ENCODE measurements around the gene LMNTD2.

The LMNTD2 gene, protein sequence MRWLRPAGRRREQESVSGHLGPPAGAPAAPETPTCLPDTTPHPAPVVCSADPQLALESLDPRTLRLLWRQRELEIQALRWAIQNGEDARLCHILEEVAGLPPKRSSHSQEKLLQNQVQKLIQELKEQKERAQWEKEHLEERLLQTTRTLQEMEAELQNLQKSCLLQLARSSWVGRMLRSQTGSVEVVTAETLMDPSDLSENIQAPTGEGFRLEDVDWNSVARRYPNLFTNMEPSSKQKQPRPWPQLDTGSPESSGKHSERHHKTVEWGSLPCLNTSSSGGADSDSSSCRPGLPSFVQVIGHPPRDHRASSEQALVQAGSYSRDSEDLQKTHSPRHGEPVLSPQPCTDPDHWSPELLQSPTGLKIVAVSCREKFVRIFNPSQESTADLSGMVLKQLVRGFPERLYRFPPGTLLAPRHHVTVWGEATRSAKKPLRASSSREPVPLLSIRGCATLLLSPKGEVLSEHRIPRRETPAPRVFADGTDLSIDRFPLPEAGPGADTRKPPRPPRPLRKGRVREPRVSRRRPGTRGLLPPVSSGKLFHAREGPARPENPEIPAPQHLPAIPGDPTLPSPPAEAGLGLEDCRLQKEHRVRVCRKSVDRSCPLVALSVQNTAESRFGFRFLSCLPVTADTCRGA
- 4.4 to 7.5 reads per million in 2 donors for total RNA-seq

DNA sequence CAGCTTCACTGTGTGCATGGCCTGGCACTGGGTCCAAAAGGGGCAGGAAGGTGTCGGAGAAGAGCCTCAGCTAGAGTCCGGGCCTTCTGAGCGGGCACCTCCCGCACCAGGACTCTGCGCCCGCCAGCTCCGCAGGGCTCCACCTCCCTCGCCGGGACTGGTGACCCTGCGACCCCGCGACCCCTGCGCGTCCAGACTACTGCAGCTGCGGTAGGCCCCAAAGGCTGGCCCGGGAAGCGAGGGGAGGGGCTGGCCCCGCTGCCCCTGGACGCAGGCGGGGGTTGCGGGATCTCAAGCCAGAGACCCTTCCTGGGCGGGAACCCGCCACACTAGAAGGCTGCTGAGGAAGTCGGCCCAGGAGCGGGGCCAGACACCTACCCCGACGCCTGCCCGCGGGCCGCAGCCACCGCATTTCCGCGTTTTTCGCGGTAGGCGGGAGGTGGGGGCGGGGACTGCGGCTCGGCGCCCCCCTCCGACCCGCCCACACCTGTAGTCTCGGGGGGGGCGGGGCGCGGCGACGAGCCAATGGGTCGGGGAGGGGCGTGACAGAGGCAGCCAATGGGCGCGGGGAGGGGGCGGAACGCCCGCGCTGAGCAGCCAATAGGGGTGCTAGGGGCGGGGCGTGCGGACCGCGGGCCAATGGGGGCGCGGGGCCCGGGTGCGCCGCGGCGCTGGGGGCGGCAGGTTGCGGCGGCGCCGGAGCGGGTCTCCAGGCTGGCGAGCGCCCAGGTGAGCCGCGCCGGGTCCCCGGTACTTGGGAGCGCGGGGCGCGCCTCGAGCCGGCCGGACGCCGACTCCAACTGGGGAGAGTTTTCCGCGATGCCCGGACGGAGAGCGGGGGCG is at the start of gene LMNTD2, which contains the start of gene RASSF7:
Gene LMNTD2 (minus strand): TSS at position 434 of the 843 bp plus-strand sequence. CDS start 22 bp downstream, at position 412.
Gene RASSF7 (plus strand): TSS at position 666 of the 843 bp plus-strand sequence. CDS start 799 bp downstream, outside the sequence.
- peak; percentile 91 for DNase-seq

DNA sequence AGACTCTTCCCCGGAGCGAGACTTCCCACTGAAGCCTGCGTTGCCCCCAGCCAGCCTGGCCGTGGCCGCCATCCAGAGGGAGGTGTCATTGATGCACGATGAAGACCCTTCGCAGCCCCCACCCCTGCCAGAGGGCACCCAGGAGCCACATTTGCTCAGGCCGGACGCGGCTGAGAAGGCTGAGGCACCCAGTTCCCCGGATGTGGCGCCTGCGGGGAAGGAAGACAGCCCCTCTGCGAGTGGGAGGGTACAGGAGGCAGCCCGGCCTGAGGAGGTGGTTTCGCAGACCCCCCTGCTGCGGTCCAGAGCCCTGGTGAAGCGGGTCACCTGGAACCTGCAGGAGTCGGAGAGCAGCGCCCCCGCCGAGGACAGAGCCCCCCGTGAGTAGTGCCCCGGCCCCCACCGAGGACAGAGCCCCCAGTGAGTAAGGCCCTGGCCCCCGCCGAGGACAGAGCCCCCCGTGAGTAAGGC is 48.8 kb upstream of the LMNTD2 start:
- no peak for DNase-seq

DNA sequence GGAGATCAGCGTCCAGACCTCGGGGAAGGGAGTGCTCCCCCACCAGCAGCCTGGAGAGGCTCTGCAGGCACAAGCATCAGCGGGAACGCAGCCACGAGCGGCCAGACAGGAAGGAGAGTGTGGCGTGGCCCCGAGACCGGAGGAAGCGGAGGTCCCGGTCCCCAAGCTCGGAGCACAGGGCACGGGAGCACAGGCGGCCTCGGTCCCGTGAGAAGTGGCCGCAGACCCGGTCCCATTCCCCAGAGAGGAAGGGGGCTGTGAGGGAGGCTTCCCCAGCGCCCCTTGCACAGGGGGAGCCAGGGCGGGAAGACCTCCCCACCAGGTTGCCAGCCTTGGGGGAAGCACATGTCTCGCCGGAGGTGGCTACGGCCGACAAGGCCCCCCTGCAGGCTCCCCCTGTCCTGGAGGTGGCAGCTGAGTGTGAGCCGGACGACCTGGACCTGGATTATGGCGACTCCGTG is 48.3 kb upstream of the LMNTD2 start:
- no peak for DNase-seq

DNA sequence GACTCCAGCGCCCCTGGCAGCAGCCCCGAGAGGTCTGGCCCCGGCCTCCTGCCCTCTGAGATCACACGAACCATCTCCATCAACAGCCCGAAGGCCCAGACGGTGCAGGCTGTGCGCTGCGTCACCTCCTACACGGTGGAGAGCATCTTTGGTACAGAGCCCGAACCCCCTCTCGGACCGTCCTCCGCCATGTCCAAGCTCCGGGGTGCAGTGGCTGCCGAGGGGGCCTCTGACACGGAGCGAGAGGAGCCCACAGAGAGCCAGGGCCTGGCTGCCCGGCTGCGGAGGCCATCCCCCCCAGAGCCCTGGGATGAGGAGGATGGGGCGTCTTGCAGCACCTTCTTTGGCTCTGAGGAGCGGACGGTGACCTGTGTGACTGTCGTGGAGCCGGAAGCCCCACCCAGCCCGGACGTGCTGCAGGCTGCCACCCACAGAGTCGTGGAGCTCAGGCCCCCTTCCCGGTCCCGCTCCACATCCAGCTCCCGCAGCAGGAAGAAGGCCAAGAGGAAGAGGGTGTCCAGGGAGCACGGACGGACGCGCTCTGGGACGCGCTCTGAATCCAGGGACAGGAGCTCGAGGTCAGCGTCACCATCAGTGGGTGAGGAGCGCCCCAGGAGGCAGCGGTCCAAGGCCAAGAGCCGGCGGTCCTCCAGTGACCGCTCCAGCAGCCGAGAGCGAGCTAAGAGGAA is 47.6 kb upstream of the LMNTD2 start:
- no peak for DNase-seq

DNA sequence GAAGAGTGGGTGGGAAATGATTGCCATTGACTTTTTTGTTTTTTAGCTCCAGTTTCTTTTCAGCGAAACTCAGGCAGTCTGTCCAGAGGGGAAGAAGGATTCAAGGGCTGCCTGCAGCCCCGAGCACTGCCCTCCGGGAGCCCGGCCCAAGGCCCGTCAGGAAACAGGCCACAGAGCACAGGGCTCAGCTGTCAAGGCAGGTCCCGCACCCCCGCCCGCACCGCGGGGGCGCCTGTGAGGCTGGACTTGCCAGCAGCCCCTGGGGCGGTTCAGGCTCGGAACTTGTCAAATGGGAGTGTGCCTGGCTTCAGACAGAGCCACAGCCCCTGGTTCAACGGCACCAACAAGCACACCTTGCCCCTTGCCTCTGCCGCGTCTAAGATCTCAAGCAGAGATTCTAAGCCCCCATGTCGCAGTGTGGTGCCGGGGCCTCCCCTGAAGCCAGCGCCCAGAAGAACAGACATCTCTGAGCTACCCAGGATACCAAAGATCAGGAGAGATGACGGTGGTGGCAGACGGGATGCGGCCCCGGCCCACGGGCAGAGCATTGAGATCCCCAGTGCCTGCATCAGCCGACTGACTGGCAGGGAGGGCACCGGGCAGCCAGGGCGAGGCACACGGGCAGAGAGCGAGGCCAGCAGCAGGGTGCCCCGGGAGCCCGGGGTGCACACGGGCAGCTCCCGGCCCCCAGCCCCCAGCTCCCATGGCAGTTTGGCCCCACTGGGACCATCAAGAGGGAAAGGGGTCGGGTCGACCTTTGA is 46.7 kb upstream of the LMNTD2 start:
- no peak for DNase-seq

DNA sequence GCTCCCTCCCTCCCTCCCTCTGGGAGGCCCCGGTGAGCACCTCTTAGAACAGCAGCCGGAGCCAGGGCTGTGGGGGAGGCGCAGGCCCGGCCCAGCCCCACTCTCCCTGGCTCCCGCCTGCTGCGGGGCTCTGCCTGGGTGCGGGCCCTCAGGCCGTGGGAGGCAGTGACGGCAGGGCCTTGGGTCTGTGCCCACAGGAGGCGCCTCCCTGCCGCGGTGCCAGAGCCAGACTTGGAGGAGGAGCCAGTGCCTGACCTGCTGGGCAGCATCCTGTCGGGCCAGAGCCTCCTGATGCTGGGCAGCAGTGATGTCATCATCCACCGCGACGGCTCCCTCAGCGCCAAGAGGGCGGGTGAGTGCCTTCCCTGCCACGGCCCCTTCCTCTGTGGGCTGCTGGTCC is 45.7 kb upstream of the LMNTD2 start:
- no peak for DNase-seq

DNA sequence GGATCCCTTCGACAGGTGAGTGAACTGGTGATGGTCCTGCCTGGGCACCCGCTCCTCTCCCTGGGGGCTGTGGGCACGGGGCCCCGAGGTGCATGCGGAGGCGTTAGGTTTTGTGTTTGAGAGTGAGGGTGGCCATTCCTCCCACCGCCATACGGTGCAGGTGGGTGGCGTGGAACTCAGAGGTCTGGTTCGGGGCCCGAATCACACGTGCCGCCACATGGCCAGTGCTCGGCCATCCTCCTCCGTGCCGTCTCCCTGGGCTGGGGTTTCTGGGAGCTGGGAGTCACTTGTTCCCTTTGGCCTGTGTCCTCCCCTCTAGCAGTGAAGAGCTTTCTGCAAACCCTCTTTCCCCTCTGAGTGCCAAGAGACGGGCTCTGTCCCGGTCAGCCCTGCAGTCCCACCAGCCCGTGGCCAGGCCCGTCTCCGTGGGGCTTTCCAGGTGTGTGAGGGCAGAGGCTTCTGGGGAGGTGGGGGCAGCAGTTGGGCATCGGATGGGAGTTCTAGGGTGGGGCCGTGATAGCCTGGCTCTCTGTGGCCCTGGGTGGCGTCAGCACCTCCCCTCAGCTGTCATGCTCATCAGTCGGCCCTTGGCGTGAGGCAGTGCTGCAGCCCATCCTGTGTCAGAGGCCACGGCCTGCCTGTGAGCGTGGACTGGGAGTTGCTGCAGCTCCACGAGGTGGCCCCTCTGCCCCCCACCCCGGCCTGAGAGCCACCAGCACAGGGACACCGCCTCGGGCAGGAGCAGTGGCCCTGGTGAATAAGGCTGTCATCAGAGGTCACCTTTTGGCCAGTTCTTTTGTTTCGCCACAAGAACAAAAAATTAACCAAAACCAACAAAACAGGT is 45.0 kb upstream of the LMNTD2 start:
- no peak for DNase-seq

DNA sequence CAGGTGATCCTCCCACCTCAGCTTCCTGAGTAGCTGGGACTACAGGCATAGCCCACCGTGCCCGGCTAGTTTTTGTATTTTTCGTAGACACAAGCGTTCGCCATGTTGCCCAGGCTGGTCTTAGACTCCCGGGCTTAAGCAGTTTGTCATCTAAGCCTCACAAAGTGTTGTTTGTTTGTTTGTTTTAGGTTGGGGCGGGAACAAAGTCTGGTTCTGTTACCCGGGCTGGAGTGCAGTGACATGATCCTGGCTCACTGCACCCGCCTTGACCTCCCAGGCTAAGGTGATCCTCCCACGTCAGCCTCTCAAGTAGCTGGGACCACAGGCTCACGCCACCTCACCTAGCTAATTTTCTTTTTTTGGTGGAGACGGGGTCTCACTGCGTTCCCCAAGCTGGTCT is 42.6 kb upstream of the LMNTD2 start:
- DNase-seq = no peak

DNA sequence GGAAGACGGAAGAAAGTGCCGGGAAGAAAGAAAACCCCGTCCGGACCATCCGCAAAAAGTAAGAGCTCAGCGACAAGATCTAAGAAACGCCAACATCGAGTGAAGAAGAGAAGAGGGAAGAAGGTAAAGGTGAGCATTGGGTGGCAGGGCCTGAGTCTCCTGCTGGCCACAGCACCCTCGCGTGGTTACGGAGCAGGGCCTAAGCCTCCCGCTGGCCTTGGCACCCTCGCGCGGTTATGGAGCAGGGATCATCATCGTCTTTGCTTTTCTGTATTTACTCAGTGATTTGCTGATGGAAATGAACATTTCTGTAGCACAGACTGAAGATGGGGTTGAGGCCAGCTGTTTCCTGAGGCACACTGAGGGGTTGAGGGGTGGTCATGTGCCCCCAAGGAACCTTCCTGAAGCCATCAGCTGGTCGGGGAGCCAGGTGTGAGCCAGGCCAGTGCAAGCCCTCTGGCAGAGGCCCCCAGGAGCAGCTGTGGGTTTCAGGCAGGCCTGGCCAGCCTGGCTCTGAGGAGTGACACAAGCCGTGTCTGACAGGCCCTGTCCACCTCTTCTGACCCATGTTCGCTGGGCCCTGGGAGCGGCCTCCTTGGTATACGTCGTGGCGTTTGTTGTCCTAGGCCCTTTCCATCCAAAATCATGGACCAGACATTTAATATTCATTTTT is 41.2 kb upstream of the LMNTD2 start:
- no peak for DNase-seq

DNA sequence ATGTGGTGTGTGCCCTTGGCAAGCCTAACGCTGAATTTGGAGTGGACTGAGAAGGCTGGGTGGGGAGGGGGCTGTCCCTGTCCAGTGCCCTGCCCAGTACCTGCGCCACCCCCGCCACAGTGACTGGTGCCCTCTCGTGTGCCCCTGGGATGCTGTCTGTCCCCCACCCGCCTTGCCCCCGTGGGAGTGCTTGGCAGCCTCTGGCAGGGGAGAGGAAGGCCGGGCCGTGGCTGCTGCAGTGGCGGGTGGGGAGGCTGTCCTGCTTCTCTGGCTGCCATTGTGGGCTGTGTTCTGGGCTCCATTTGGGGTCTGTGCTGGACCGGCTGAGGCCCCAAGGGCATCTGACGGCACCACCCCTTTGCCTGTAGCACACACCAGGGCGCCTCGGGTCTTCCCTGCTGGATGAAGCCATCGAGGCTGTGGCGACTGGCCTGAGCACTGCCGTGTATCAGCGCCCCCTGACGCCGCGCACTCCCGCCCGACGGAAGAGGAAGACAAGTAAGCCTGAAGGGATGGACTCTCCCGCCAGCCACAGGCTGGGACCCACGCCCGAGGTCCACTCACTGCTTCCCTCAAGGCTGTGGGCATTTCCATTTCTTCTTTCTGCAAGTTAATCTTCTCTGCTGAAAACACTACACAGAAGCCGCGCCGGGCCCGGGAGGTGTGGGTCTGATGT is 37.6 kb upstream of the LMNTD2 start:
- no peak for DNase-seq

DNA sequence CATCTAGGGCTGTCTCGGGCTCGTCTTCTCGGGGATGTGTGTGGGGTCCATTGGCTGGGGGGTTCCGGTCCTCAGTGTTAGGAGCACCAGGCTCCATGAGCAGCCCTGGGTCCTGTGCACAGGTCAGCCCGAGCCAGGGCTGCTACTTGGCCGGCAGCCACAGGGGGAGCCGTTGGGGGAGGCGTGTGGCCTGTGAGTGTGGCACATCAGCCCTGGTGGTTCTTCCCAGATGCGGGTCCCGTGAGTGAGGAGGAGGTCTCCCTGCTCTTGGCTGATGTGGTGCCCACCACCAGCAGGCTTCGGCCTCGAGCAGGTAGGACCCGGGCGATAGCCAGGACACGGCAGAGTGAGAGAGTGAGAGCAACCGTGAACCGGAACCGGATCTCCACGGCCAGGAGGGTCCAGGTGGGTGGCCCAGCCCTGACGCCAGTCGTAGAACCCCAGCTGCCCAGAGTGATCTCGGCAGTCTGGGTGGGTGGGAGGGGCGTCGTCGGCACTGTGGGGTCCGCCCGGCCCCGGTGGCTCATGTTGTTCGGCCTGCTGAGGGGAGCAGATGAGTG is 36.7 kb upstream of the LMNTD2 start:
- DNase-seq = no peak

DNA sequence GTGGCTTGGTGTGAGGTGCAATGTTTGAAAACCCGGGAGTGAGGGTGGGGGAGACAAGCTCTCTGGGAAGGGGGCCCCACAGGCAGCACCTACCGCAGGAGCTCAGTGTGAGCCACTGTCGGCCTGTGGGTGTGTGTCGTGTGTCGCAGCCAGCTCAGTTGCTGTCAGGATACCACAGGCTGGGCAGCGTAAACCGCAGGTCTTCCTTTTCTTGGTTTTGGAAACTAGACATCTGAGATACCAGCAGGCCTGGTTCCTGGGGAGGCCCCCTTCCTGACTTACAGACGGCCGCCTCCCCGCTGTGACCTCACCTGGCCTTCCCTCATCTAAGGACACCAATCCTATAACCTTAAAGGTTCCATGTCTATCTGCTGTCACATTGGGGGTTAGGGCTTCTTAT is 35.8 kb upstream of the LMNTD2 start:
- no peak for DNase-seq

DNA sequence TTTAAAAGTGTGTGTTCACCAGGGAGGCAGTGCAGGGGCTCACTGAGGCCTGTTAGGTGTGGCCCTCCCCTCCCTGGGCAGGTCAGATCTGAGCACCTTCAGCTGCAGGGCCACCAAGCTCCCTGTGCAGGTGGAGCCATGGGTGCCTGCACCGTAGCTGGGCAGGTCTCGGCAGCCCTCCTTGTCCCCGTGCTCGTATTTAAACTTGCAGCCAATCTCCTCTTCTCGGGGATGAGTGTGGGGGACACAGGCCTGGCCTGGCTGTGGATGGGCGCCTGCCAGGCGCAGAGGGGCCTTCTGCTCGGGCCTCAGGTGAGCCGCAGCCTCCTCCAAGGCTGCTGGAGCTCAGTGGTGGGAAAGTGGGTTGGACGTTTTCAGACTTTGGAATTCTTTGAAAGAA is 34.9 kb upstream of the LMNTD2 start:
- no peak for DNase-seq

DNA sequence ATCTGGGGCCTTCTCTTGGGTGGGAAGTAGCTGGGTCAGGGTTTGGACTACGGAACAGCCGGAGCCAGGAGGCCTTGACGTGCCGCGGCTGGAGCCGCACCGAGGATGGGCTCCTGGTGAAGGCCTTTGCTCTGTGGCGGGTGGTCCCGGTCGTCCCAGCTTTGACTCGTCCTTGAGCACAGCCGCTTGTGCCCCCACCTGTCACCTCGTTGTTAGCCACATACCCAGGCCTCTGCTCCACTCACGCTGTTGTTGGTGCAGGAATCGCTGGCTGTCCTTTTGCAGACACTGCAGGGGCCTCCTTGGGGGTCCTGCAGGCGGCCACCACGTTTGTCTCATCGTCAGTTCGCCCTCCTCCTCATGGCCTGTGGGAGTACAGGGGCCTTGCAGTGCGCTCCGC is 32.8 kb upstream of the LMNTD2 start:
- no peak for DNase-seq

DNA sequence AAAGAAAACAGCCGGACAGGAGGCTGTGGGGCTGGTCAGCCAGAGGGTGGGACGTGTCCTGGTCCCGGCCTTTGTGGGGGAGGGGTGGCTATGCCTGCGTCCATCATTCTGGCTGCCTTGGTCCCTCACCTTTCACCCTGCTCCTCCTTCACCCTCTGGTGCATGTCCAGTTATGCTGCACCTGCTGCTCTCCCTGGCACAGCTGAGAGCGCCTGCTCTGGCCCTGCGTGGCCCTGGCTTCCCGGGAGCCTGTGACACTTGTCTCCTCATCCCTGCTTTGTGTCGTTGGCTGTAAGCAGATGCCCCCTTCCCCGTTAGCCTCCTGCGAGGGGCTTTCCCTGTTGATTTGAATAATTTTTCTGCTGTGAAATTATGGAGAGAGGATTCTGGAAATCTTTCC is 32.4 kb upstream of the LMNTD2 start:
- DNase-seq = no peak

DNA sequence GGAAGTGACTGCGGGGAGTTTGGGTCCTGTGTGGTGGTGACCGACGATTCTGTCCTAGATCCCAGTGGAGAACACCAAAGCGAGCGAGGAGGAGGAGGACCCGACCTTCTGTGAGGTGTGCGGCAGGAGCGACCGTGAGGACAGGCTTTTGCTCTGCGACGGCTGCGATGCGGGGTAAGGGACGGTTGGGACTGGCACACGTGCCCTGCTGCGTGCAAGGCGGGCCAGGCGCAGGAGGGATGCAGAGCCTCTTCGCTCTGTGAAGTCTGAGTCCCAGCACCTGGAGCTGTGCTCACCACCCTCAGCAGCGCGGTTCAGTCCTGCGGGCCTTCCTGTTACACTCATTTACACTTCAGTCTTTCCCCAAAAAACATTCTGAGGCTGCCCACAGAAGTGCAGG is 32.0 kb upstream of the LMNTD2 start:
- DNase-seq = no peak

DNA sequence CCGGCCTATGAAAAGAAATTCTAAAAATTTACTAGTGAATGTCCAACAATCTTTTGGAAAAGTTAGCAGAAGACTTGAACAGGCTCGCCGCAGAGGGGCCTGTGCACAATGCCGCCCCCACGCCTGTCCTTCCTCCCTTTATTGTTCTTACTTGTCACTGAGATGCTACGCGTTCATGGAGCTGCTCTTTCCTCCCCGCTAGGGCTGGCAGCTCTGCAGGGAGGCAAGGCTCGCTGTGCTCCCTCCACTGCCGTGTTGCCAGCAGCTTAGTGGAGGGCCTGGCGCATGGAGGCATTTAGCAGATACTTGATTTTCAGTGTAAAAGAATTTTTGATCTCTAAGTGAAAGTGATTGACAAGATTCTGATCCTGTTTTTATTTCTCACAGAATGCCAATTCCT is 30.5 kb upstream of the LMNTD2 start:
- no peak for DNase-seq

DNA sequence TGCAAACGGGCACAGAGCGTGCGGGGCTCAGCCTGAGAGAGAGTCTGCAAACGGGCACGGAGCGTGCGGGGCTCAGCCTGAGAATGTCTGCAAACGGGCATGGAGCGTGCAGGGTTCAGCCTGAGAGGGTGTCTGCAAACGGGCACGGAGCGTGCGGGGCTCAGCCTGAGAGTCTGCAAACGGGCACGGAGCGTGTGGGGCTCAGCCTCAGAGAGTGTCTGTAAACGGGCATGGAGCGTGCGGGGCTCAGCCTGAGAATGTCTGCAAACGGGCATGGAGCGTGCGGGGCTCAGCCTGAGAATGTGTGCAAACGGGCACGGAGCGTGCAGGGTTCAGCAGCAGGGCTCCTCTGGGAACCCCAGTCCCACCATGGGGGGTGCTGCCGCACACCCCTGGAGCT is 29.3 kb upstream of the LMNTD2 start:
- DNase-seq = no peak

DNA sequence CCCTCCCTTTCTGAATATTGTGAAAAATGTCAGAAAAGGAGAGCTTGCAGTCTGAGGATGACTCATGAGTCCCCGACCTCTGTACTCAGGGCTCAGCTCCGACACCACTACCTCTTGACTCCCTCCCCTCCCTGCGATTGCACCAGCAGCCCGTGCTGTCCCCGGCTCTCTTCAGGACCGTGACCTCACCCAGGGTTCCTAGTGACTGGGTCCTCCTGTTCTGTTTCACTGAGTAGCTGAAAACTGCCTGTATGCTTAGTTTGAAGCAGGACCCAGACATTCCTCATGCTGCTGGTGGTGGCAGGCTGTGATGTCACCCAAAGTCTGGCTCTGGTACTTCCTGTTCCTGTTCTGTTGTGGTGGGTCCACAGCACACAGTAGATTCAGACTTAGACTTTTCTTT is 27.4 kb upstream of the LMNTD2 start:
- no peak for DNase-seq
